H7 (cell line): ENCODE results near the gene SLC1A7. TPM values are rescaled to one million over a fixed set of nuclear protein-coding genes. Genes with fewer than 3 reads are reported as not detected.

Experiments
- DNase-seq: peaks from one replicate; pipeline ENCODE4 v3.0.0; 2012
- H3K27me3 ChIP-seq: 2 replicates; pipeline ENCODE4 v1.6.0; 2011; ENCODE audit warnings: mild to moderate bottlenecking, low read length; ENCODE audit not compliant: control insufficient read depth, insufficient read depth
- H3K36me3 ChIP-seq: replicated peaks from 2 replicates; pipeline ENCODE4 v1.5.1; 2011; ENCODE audit warnings: low read length; ENCODE audit not compliant: control insufficient read depth, insufficient read depth
- H3K4me3 ChIP-seq: 2 replicates; pipeline ENCODE4 v1.5.1; 2011; ENCODE audit warnings: low read depth, mild to moderate bottlenecking, control low read depth, low read length, moderate library complexity; ENCODE audit not compliant: insufficient read depth
- total RNA-seq: library from RNA; depleted of rRNA; stranded (reverse); fragments of >200 nt; shearing (Covaris generic); gene quantifications from 2 replicates; pipeline ENCODE4 v1.2.3, GENCODE V29; 2014

The SLC1A7 gene
- total RNA-seq, 1 experiment from 2014 or later, result not detected

- Histone ChIP-seq H3K27me3 (peaks cover 2% of the 10 kb centered on the region; the same call in 1 of the 2 replicates), H3K4me3 (no peak overlapping the region), H3K36me3 (no peaks in the 10 kb centered on the region)
- no peak for DNase-seq
Measured at GRCh38 chr1:53122201-53122885, 20.1 kb downstream of the SLC1A7 start.

GRCh38 chr1:53121319-53122172, 20.9 kb downstream of the SLC1A7 start:
- H3K27me3 ChIP-seq, result peaks cover 2% of the 10 kb centered on the region; the same call in 1 of the 2 replicates
- no peak overlapping the region for H3K4me3 ChIP-seq
- H3K36me3 ChIP-seq, result no peaks in the 10 kb centered on the region
- peak; percentile 80 for DNase-seq

DNA sequence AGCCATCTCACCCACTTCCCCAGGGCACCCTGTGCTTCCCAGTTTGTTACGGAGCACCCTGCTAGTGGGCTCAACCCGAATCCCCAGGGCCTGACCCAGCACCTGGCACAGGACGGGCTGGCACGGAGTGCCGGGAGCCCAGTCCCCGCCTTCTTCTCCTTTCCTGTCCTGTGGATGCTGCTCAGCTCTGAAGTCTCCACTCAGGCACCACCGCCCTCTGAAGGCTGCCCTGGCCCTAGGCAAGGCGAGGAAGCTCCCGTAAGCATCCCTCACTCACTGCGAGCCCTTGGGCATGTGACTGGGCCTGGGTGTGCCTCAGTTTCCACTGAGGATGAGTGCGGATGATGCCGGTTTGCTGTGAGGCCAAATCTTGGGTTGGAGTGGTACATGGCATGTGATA, 21.8 kb downstream of the SLC1A7 start:
- DNase-seq, result peak; percentile 78
- Histone ChIP-seq H3K36me3 (no peaks in the 10 kb centered on the region), H3K4me3 (no peak overlapping the region), H3K27me3 (peaks cover 2% of the 10 kb centered on the region; the same call in 1 of the 2 replicates)

DNA sequence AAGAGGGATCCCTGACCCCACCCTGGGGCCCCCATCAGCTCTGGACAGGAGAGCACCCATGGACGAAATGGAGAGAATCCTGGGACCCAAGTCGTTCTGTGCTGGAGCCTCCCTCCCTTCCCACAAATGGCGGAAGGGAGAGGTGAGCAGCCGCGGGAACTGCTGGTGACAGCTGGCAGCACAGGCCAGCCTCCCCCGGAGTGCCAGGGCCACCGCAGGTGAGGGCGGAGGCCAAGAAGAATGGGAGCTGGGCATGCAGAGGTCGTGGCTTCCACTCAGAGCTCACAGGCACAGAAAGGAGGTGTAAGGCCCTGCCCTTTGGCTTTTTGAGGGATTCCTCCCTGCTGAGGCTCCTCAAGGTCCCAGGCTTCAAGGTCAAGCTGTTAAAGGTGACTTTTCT, 24.6 kb downstream of the SLC1A7 start:
- Histone ChIP-seq H3K27me3 (peaks cover 5% of the 10 kb centered on the region; the same call in 1 of the 2 replicates), H3K36me3 (no peaks in the 10 kb centered on the region), H3K4me3 (no peak overlapping the region)
- DNase-seq, result no peak

GRCh38 chr1:53116933-53117600, 25.4 kb downstream of the SLC1A7 start:
- peaks cover 5% of the 10 kb centered on the region; the same call in 1 of the 2 replicates for H3K27me3 ChIP-seq
- no peaks in the 10 kb centered on the region for H3K36me3 ChIP-seq
- no peak for DNase-seq
- no peak overlapping the region for H3K4me3 ChIP-seq

- Histone ChIP-seq H3K27me3 (peaks cover 5% of the 10 kb centered on the region; the same call in 1 of the 2 replicates), H3K4me3 (no peak overlapping the region), H3K36me3 (no peaks in the 10 kb centered on the region)
- DNase-seq, result no peak
Measured at GRCh38 chr1:53116307-53116810, 26.1 kb downstream of the SLC1A7 start.

- peak; percentile 89 for DNase-seq
- Histone ChIP-seq H3K4me3 (no peak overlapping the region), H3K27me3 (peaks cover 4% of the 10 kb centered on the region; the same call in 1 of the 2 replicates), H3K36me3 (no peaks in the 10 kb centered on the region)
Measured at GRCh38 chr1:53115403-53116306, 26.8 kb downstream of the SLC1A7 start.

- H3K4me3 ChIP-seq, result no peak overlapping the region
- H3K36me3 ChIP-seq, result no peaks in the 10 kb centered on the region
- DNase-seq, result no peak
- peaks cover 4% of the 10 kb centered on the region; the same call in 1 of the 2 replicates for H3K27me3 ChIP-seq
Measured at GRCh38 chr1:53114581-53115400, 27.6 kb downstream of the SLC1A7 start.

- DNase-seq, result no peak
- no peak overlapping the region for H3K4me3 ChIP-seq
- no peaks in the 10 kb centered on the region for H3K36me3 ChIP-seq
- H3K27me3 ChIP-seq, result peaks cover 6% of the 10 kb centered on the region; the same call in 1 of the 2 replicates
Measured at GRCh38 chr1:53114090-53114489, 28.3 kb downstream of the SLC1A7 start.

- no peaks in the 10 kb centered on the region for H3K36me3 ChIP-seq
- H3K27me3 ChIP-seq, result peaks cover 6% of the 10 kb centered on the region; the same call in 1 of the 2 replicates
- no peak for DNase-seq
- H3K4me3 ChIP-seq, result no peak overlapping the region
Measured at GRCh38 chr1:53112861-53113260, 29.6 kb downstream of the SLC1A7 start.

DNA sequence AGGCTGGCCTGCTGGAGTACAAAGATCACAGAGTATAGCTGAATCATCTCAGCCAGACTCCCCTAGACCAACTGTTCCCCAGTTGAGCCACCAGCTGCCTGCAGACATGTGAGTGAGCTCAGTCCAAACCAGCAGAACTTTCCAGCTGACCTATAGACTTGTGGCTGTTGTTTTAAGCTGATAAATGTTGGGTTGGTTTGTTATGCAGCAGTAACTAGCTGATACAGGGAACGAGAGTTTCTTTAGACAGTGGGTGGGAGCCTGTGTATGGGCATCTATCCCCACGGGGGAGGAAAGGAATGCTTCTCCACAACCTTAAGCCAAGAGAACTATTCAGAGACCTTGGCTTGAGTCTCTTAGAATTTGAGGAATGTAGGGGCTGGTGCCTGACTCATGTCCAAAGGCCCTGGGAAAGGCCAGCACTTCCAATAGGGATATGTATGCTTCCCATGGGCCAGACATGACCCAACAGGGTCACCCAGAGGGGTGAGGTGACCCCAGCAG, 30.1 kb downstream of the SLC1A7 start:
- DNase-seq, result no peak
- H3K27me3 ChIP-seq, result peaks cover 6% of the 10 kb centered on the region; the same call in 1 of the 2 replicates
- no peak overlapping the region for H3K4me3 ChIP-seq
- H3K36me3 ChIP-seq, result no peaks in the 10 kb centered on the region

DNA sequence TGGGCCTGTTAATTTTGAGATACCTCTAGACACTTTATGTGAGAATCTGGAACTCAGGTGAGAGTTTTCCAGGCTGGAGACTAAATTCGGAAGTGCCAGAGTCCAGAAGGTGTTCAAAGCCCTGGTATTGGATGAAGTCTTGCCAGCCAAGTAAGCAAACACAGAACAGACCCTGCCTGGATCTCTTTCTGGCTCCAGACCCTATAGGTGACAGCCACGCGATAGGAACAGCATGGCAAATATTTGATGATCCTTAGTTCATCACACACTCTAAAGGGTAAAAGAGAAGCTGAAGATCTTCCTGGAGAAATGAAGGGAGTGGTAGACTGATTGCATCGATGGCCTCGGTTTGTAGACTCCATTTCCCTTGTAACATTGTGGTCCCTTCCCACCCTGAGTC, 30.7 kb downstream of the SLC1A7 start:
- no peak for DNase-seq
- Histone ChIP-seq H3K27me3 (peaks cover 6% of the 10 kb centered on the region; the same call in 1 of the 2 replicates), H3K36me3 (no peaks in the 10 kb centered on the region), H3K4me3 (no peak overlapping the region)
